SU-DHL-6 (cell line): Measurements from ENCODE around the gene CLDN14.

Experiments
- EZH2phosphoT487 ChIP-seq: fragments of 200-600 bp; sonication (generic), shearing (Covaris generic); conservative IDR thresholded peaks from 2 replicates; pipeline ENCODE4 v1.6.1; 2018; ENCODE audit warnings: mild to moderate bottlenecking, antibody characterized with exemption, low read length, moderate library complexity, mixed read lengths
- TF ChIP-seq, protein P1 (sequence below): fragments of 200-600 bp; sonication (generic); IDR thresholded peaks from one replicate; pipeline ENCODE4 v1.5.1; 2017; ENCODE audit warnings: antibody characterized with exemption, mild to moderate bottlenecking, low read length, moderate library complexity; ENCODE audit not compliant: insufficient read depth, poor library complexity, severe bottlenecking

DNA sequence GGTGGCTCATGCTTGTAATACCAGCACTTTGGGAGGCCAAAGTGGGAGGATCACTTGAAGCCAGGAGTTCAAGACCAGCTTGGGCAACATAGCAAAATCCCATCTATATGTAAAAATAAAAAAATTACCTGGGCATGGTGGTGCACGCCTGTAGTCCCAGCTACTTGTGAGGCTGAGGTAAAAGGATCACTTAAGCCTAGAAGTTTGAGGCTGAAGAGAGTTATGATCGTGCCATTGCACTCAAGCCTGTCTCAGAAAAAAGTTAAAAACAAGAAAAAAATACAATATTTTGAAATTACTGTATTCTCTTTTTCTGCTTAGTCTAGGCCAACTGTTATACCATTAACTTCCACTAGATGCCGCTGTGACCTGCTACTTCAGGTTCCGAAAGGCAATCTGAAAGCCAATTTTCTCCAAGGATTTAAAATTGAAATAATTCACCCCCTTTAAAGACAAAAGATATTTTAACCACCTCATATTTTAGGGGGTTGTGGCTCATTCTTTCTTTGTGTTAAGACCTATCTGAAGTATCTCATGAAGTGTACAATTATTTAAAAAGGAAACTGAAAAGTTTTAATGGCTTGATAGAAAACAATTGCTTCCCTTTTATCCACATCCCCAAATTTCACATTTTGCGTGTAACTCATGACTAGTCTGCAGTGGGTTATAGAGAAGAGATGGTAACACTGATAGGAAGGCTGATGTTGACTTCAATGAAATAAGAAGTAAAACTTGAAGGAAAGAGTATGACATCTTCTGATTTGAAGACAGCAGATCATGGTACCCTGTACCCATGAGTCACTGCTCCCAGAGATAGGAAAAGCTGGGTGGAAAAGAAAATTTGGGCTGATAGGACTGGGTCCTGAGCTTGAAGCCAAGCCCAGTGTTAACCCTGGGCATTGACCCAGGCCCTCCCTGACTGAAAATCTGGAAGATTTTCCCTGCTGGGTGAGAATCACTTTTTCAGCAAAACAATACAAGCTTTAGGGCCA, 24.4 kb upstream of the CLDN14 start:
- TF ChIP-seq, protein P1, sequence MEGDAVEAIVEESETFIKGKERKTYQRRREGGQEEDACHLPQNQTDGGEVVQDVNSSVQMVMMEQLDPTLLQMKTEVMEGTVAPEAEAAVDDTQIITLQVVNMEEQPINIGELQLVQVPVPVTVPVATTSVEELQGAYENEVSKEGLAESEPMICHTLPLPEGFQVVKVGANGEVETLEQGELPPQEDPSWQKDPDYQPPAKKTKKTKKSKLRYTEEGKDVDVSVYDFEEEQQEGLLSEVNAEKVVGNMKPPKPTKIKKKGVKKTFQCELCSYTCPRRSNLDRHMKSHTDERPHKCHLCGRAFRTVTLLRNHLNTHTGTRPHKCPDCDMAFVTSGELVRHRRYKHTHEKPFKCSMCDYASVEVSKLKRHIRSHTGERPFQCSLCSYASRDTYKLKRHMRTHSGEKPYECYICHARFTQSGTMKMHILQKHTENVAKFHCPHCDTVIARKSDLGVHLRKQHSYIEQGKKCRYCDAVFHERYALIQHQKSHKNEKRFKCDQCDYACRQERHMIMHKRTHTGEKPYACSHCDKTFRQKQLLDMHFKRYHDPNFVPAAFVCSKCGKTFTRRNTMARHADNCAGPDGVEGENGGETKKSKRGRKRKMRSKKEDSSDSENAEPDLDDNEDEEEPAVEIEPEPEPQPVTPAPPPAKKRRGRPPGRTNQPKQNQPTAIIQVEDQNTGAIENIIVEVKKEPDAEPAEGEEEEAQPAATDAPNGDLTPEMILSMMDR: peak; percentile 76
- no peak for TF ChIP-seq EZH2phosphoT487
